Measurements from ENCODE around the gene ADCY4.
A peak's percentile ranks its signal among the peaks of the same experiment; 100 is the strongest.

The ADCY4 gene

GRCh38 chr14:24365600-24366412, 30.9 kb upstream of the ADCY4 start:
- peaks cover 34% of the 10 kb centered on the region for H3K27me3 ChIP-seq (ENCODE audit: insufficient read depth, poor library complexity, severe bottlenecking)

GRCh38 chr14:24364841-24365240, 30.0 kb upstream of the ADCY4 start:
- no peak for TF ChIP-seq POLR2AphosphoS5 (IDR thresholded peaks at IDR 0.05; ENCODE audit: low read depth)
- TF ChIP-seq GABPA (IDR thresholded peaks at IDR 0.05; ENCODE audit: low read depth), result no peak
- TF ChIP-seq REST (IDR thresholded peaks at IDR 0.05; ENCODE audit: insufficient replicate concordance, low read depth), result no peak
- no peak for TF ChIP-seq SPI1 (IDR thresholded peaks at IDR 0.05; ENCODE audit: borderline replicate concordance, low read depth)
- no peak for TF ChIP-seq CTCF (IDR thresholded peaks at IDR 0.05; ENCODE audit: insufficient read depth, low read length)
- H3K27ac ChIP-seq (replicated peaks), result no peak overlapping the region

More at GRCh38 chr14:24365600-24366412, 30.9 kb upstream of the ADCY4 start:
- Histone ChIP-seq H3K27ac (replicated peaks) (no peak overlapping the region), H3K4me3 (replicated peaks; ENCODE audit: insufficient read depth, low read length) (no peak overlapping the region)
- DNase-seq (ENCODE audit: low read depth in 1 of 2, low spot score in 1 of 2), result peak; percentile 38 to 84
- peak; percentile 61 for TF ChIP-seq CTCF (IDR thresholded peaks at IDR 0.05; ENCODE audit: insufficient read depth, low read length)
- no peak for TF ChIP-seq SPI1 (IDR thresholded peaks at IDR 0.05; ENCODE audit: borderline replicate concordance, low read depth)

GRCh38 chr14:24363401-24363800, 28.5 kb upstream of the ADCY4 start:
- Histone ChIP-seq H3K27ac (replicated peaks) (no peak overlapping the region), H3K4me3 (replicated peaks; ENCODE audit: insufficient read depth, low read length) (no peak overlapping the region), H3K27me3 (ENCODE audit: insufficient read depth, poor library complexity, severe bottlenecking) (peaks cover 25% of the 10 kb centered on the region)
- no peak for DNase-seq (ENCODE audit: low read depth in 1 of 2, low spot score in 1 of 2)
- TF ChIP-seq REST (IDR thresholded peaks at IDR 0.05; ENCODE audit: insufficient replicate concordance, low read depth) (no peak), POLR2AphosphoS5 (IDR thresholded peaks at IDR 0.05; ENCODE audit: low read depth) (no peak), CTCF (IDR thresholded peaks at IDR 0.05; ENCODE audit: insufficient read depth, low read length) (no peak), SPI1 (IDR thresholded peaks at IDR 0.05; ENCODE audit: borderline replicate concordance, low read depth) (no peak), GABPA (IDR thresholded peaks at IDR 0.05; ENCODE audit: low read depth) (no peak)

More at GRCh38 chr14:24364841-24365240, 30.0 kb upstream of the ADCY4 start:
- Histone ChIP-seq H3K27me3 (ENCODE audit: insufficient read depth, poor library complexity, severe bottlenecking) (peaks cover 34% of the 10 kb centered on the region), H3K4me3 (replicated peaks; ENCODE audit: insufficient read depth, low read length) (no peak overlapping the region)
- no peak for DNase-seq (ENCODE audit: low read depth in 1 of 2, low spot score in 1 of 2)

Data from HL-60 (cell line).